SH-SY5Y (cell line): ENCODE measurements around the gene LRP4.

Experiments
- GATA2 ChIP-seq: IDR thresholded peaks from 2 replicates; pipeline ENCODE4 v1.6.1; 2011; ENCODE audit warnings: mild to moderate bottlenecking, low read depth, low read length
- GATA3 ChIP-seq: IDR thresholded peaks from 2 replicates; pipeline ENCODE4 v1.6.1; 2011; ENCODE audit warnings: low read depth, mild to moderate bottlenecking, low read length, moderate library complexity

DNA sequence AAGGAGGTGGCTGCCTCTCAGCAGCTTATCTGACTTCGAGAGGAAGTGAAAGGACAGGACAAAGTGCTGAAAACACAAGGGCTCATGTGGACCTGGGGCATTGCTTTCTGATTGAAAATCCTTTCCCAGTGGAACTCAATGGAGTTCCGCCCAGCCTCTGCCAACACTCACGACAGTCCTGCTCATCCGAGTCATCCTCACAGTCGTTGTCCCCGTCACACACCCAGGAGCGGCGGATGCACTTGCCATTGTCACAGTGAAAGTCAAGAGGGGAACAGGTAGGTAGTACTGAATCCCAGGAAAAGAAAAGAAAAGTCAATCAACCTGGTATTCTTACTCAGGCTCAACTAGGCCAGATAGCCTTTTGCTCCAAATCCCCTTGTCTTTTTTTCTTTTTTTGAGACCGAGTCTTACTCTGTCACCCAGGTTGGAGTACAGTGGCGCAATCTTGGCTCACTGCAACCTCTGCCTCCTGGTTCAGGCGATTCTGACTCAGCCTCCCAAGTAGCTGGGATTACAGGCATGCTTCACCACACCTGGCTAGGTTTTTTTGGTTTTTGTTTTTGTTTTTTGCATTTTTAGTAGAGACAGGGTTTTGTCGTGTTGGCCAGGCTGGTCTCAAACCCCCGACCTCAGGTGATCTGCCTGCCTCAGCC, 18.1 kb downstream of the LRP4 start:
- TF ChIP-seq GATA3 (no peak), GATA2 (no peak)
